Endodermal cell (in vitro differentiated cells): ENCODE measurements around the gene CSE1L. TPM values are rescaled to one million over a fixed set of nuclear protein-coding genes. Genes with fewer than 3 reads are reported as not detected.
"Not testable (repeated sequence)": the region's sequence is repeated elsewhere in the genome, so short reads cannot be mapped to it uniquely, and the experiment has no call there.

Source experiments
- DNase-seq: peaks from one replicate; pipeline ENCODE4 v3.0.0-alpha.2; 2017
- H3K27ac ChIP-seq: 2 replicates; pipeline ENCODE4 v1.5.1; 2013; ENCODE audit warnings: mild to moderate bottlenecking, low read depth, low read length, moderate library complexity
- H3K27me3 ChIP-seq: 2 replicates; pipeline ENCODE4 v1.6.1; 2013; ENCODE audit warnings: mild to moderate bottlenecking, low read length, moderate library complexity; ENCODE audit not compliant: insufficient read depth, control insufficient read depth, poor library complexity, severe bottlenecking
- H3K36me3 ChIP-seq: 2 replicates; pipeline ENCODE4 v1.7.0; 2013; ENCODE audit warnings: mild to moderate bottlenecking, low read length, moderate library complexity; ENCODE audit not compliant: control insufficient read depth, insufficient read depth
- H3K4me1 ChIP-seq: one replicate; pipeline ENCODE4 v1.7.0; 2013; ENCODE audit warnings: low read length; ENCODE audit not compliant: control insufficient read depth, insufficient read depth
- H3K4me3 ChIP-seq: 2 replicates; pipeline ENCODE4 v1.5.1; 2013; ENCODE audit warnings: mild to moderate bottlenecking, low read length, moderate library complexity
- H3K9ac ChIP-seq: 2 replicates; pipeline ENCODE4 v1.6.1; 2013; ENCODE audit warnings: mild to moderate bottlenecking, low read length, moderate library complexity; ENCODE audit not compliant: poor library complexity, severe bottlenecking; ENCODE audit errors: extremely low read depth
- H3K9me3 ChIP-seq: 2 replicates; pipeline ENCODE4 v1.6.1; 2013; ENCODE audit warnings: mild to moderate bottlenecking, low read length, moderate library complexity; ENCODE audit not compliant: control insufficient read depth
- H3K27ac Mint-ChIP-seq: 2 replicates; pipeline ENCODE4 v1.8.0; 2020; ENCODE audit warnings: mixed read lengths
- H3K27me3 Mint-ChIP-seq: 2 replicates; pipeline ENCODE4 v1.8.0; 2021; ENCODE audit warnings: mild to moderate bottlenecking, mixed read lengths; ENCODE audit not compliant: insufficient read depth
- H3K36me3 Mint-ChIP-seq: 2 replicates; pipeline ENCODE4 v1.8.0; 2020; ENCODE audit warnings: low read depth, mixed read lengths
- H3K4me1 Mint-ChIP-seq: 2 replicates; pipeline ENCODE4 v1.8.0; 2020; ENCODE audit warnings: mixed read lengths
- H3K4me3 Mint-ChIP-seq: 2 replicates; pipeline ENCODE4 v1.8.0; 2020; ENCODE audit warnings: mild to moderate bottlenecking, moderate library complexity, mixed read lengths
- H3K9me3 Mint-ChIP-seq: 2 replicates; pipeline ENCODE4 v1.8.0; 2020; ENCODE audit warnings: mild to moderate bottlenecking, mixed read lengths
- WGBS, 2 experiments: methylation state at CpG; one replicate each; pipeline versions ENCODE4 v1.1.5 to v1.1.7; 2013; ENCODE audit warnings: missing lambda C conversion rate in 2 of 2, mixed read lengths in 1 of 2; ENCODE audit not compliant: insufficient coverage in 1 of 2, insufficient read length in 1 of 2; 5-methylcytosine and 5-hydroxymethylcytosine counted together
- total RNA-seq, 2 donors: library from RNA; stranded (reverse); fragmentation: NEBNext Ultra II Directional in 1 of 2; extraction: Animal tissue kit (Norgen Biotek cat#: 25700) in 1 of 2; gene quantifications; 2 replicates in 1 of 2; 3 replicates in 1 of 2; pipeline ENCODE4 v1.2.1, GENCODE V29; 2021
- TF ChIP-seq, protein P1 (sequence below): fragments of 200-600 bp; sonication (generic); conservative IDR thresholded peaks from 2 replicates; pipeline ENCODE4 v1.5.0; 2021; ENCODE audit warnings: antibody characterized with exemption, mild to moderate bottlenecking

Gene CSE1L
- total RNA-seq, 2 donors from 2014 or later: 161 to 180 TPM

- WGBS, 2 experiments: 96 to 97% methylated on average over 9 to 10 of the region's 10 CpGs
- Histone ChIP-seq H3K27me3 (no peaks in the 10 kb centered on the region), H3K36me3 (peaks cover 68% of the 10 kb centered on the region), H3K9me3 (peaks cover 6% of the 10 kb centered on the region), H3K27ac (no peak overlapping the region), H3K9ac (no peak overlapping the region), H3K4me1 (no peaks in the 10 kb centered on the region), H3K4me3 (no peak overlapping the region)
- Mint-ChIP-seq H3K27me3 (no peaks in the 10 kb centered on the region), H3K4me3 (no peak overlapping the region), H3K36me3 (peaks cover 69% of the 10 kb centered on the region), H3K27ac (peak overlapping the region; percentile 3), H3K4me1 (no peaks in the 10 kb centered on the region), H3K9me3 (peaks cover 2% of the 10 kb centered on the region)
- DNase-seq: no peak
- TF ChIP-seq, protein P1, sequence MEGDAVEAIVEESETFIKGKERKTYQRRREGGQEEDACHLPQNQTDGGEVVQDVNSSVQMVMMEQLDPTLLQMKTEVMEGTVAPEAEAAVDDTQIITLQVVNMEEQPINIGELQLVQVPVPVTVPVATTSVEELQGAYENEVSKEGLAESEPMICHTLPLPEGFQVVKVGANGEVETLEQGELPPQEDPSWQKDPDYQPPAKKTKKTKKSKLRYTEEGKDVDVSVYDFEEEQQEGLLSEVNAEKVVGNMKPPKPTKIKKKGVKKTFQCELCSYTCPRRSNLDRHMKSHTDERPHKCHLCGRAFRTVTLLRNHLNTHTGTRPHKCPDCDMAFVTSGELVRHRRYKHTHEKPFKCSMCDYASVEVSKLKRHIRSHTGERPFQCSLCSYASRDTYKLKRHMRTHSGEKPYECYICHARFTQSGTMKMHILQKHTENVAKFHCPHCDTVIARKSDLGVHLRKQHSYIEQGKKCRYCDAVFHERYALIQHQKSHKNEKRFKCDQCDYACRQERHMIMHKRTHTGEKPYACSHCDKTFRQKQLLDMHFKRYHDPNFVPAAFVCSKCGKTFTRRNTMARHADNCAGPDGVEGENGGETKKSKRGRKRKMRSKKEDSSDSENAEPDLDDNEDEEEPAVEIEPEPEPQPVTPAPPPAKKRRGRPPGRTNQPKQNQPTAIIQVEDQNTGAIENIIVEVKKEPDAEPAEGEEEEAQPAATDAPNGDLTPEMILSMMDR: no peak
Observed at GRCh38 chr20:49123982-49124381, 77.9 kb downstream of the CSE1L start.

GRCh38 chr20:49132995-49133478 lies 86.9 kb downstream of the CSE1L start:
- H3K4me1 ChIP-seq: no peaks in the 10 kb centered on the region
- no peak overlapping the region for H3K9ac ChIP-seq
- no peak overlapping the region for H3K4me3 ChIP-seq
- no peak overlapping the region for H3K27ac ChIP-seq
- 71 to 80% methylated on average over 4 to 5 of the region's 5 CpGs for whole genome bisulfite sequencing, 2 experiments
- Mint-ChIP-seq H3K27me3 (no peaks in the 10 kb centered on the region), H3K9me3 (no peaks in the 10 kb centered on the region), H3K27ac (peak overlapping the region; percentile 70), H3K36me3 (peaks cover 57% of the 10 kb centered on the region), H3K4me3 (no peak overlapping the region), H3K4me1 (peaks cover 5% of the 10 kb centered on the region)
- peaks cover 47% of the 10 kb centered on the region for H3K36me3 ChIP-seq
- peak; percentile 57 for DNase-seq
- no peaks in the 10 kb centered on the region for H3K9me3 ChIP-seq
- TF ChIP-seq, protein P1: peak; percentile 76
- no peaks in the 10 kb centered on the region for H3K27me3 ChIP-seq

GRCh38 chr20:49133571-49133970 lies 87.5 kb downstream of the CSE1L start:
- TF ChIP-seq, protein P1: no peak
- H3K9ac ChIP-seq: no peak overlapping the region
- peaks cover 46% of the 10 kb centered on the region for H3K36me3 ChIP-seq
- no peak overlapping the region for H3K27ac ChIP-seq
- H3K9me3 ChIP-seq: no peaks in the 10 kb centered on the region
- Mint-ChIP-seq H3K9me3 (no peaks in the 10 kb centered on the region), H3K27ac (peak overlapping the region; percentile 70), H3K36me3 (peaks cover 54% of the 10 kb centered on the region), H3K4me3 (no peak overlapping the region), H3K4me1 (peaks cover 5% of the 10 kb centered on the region), H3K27me3 (no peaks in the 10 kb centered on the region)
- H3K27me3 ChIP-seq: no peaks in the 10 kb centered on the region
- WGBS, 2 experiments: 87 to 92% methylated on average over 2 to 3 of the region's 3 CpGs
- H3K4me3 ChIP-seq: no peak overlapping the region
- DNase-seq: no peak
- H3K4me1 ChIP-seq: no peaks in the 10 kb centered on the region

- H3K9me3 Mint-ChIP-seq, H3K4me3 Mint-ChIP-seq, H3K27me3 ChIP-seq, H3K4me1 ChIP-seq, H3K27ac Mint-ChIP-seq, H3K9ac ChIP-seq, H3K27ac ChIP-seq, H3K4me1 Mint-ChIP-seq, H3K9me3 ChIP-seq, H3K4me3 ChIP-seq, DNase-seq, H3K27me3 Mint-ChIP-seq: not testable (repeated sequence)
- peaks cover 62% of the 10 kb centered on the region for H3K36me3 Mint-ChIP-seq
- H3K36me3 ChIP-seq: peaks cover 49% of the 10 kb centered on the region
- 94% methylated on average over 7 to 8 of the region's 8 CpGs for WGBS, 2 experiments
Observed at GRCh38 chr20:49134797-49135196, 88.7 kb downstream of the CSE1L start.
